Measurements from ENCODE around the gene MRPL55.
A peak's percentile ranks its signal among the peaks of the same experiment; 100 is the strongest.

Gene MRPL55

DNA sequence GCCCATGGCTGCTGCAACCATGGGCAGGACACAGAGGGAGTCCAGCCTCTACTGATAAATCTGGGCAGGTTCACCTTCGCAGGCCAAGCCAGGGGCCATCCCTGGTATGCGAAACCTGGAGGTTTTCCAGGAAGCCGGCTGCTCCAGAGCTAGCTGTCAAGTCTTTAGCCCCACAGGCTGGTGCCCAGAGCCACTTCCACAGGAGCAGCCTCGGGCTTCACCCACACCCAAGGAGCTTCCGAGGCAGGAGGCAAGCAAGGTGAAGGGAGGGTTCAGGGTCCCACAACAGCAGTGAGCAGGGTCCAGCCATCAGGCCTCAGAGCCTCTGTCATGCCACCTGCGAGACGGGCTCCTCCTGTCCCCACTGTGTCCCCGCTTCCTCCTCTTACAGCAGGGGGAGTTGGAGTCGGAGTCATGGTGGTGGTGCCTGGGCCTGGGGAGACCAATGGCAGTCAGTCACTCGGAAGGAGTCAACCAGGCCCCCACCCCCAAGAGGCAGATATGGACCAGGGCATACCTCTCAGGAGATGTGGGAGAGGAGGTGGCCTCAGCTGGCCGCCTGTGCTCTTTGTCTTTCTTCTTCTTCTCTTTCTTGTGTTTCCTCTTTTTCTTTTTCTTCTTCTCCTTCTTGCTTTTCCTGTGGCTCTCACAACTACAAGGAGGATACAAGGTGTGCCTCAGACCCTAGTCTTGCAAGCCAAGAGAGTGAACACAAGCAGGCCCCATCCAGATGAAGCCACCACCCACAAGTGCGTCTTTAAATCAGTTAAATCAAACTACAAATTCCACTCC, 8.1 kb downstream of the MRPL55 start:
- DNase-seq: no peak

DNA sequence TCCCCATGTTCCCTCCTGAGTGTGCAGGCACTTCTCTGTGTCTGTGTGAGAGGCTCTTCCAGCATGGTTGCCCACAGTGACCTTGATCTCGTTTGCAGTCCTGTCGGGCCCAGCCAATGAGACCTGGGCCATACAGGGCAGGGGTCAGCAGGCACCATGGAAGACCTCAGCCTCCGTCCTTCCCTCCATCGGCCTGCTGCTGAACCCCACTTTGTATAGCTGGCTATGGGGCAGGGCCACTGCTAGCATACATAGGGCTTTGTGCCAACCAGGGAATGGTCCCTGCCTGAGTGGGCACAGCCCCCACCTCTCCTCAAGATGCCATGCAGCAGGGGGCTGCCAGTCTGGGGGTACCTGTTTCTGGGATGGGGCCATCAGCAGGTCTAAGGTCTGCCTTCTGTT, 9.8 kb downstream of the MRPL55 start:
- DNase-seq: no peak

DNA sequence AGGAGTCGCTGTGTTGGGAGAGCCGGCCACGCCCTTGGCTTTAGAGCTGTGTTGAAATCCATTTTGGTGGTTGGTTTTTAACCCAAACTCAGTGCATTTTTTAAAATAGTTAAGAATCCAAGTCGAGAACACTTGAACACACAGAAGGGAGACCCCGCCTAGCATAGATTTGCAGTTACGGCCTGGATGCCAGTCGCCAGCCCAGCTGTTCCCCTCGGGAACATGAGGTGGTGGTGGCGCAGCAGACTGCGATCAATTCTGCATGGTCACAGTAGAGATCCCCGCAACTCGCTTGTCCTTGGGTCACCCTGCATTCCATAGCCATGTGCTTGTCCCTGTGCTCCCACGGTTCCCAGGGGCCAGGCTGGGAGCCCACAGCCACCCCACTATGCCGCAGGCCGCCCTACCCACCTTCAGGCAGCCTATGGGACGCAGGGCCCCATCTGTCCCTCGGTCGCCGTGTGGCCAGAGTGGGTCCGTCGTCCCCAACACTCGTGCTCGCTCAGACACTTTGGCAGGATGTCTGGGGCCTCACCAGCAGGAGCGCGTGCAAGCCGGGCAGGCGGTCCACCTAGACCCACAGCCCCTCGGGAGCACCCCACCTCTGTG, 10.7 kb downstream of the MRPL55 start:
- no peak for DNase-seq

DNA sequence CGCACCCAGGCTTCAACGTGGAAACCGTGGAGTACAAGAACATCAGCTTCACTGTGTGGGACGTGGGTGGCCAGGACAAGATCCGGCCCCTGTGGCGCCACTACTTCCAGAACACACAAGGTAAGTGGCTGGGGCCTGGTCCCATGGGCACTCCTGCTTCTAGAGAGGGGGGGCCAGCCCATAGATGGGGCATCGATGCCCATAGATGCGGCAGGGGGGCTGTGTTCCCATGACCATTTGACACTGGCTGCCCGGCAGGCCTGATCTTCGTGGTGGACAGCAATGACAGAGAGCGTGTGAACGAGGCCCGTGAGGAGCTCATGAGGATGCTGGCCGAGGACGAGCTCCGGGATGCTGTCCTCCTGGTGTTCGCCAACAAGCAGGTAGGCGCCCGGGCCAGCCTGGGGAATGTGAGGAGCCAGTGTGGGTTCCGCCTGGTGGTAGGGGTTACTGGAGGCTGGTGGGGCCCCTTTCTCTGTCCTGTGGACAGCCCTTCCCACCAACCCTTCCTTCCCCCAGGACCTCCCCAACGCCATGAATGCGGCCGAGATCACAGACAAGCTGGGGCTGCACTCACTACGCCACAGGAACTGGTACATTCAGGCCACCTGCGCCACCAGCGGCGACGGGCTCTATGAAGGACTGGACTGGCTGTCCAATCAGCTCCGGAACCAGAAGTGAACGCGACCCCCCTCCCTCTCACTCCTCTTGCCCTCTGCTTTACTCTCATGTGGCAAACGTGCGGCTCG, 11.6 kb downstream of the MRPL55 start:
- DNase-seq: no peak

DNA sequence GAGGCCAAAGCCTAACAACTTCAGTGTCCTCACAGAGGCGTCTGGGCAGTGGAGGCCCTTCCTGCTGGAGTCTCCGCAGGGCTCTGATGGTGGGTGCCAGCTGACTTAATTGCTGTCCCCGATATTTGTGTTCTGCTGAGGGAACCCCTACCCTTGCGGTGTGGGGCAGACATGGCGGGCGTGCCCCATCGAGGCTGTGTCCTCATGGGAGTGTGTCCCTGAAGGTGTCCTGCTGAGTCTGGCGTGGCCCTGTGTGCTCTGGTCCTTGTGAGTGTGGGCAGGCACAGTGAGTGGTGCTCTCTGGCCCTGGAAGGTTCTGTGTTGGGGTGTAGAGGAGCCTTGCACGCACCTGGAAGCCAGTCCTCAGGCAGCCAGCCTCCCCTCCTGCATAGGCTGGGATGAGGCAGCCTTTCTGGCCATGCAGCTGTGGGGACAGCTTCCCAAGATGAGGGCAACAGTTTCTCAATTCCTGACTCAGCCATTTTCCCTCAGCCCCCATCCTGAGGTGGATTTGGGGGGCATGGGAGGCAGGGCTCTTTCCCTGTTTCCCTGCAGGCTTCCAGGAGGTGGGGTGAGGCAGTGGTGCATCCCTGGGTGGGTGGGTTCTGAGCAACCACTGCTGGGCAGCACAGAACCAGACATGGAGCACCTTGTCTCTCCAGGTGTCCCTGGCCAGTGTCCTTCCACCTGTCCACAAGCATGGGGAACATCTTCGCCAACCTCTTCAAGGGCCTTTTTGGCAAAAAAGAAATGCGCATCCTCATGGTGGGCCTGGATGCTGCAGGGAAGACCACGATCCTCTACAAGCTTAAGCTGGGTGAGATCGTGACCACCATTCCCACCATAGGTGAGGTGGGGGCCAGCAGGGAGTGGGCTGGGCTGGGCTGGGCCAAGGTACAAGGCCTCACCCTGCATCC, 12.4 kb downstream of the MRPL55 start:
- peak; percentile 29 for DNase-seq

DNA sequence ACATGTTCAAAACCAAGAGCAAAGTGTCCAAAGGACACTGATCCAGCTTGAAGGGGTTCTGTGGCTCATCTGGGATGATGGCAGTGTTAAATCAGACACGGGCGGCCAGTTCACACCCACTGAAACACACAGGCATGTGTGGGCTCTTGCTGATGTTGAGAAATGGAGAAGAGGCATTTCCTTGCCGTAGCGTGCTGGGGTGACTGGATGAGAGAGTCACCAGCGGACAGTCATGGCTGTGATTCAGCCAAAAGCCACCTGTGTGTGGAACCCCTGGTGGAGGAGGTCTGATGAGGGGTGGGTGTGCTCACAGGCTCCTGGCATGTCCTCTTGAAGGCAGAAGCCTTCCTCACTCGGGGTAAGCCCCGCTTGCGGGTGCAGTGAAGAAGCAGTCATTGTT, 13.2 kb downstream of the MRPL55 start:
- peak; percentile 17 for DNase-seq

DNA sequence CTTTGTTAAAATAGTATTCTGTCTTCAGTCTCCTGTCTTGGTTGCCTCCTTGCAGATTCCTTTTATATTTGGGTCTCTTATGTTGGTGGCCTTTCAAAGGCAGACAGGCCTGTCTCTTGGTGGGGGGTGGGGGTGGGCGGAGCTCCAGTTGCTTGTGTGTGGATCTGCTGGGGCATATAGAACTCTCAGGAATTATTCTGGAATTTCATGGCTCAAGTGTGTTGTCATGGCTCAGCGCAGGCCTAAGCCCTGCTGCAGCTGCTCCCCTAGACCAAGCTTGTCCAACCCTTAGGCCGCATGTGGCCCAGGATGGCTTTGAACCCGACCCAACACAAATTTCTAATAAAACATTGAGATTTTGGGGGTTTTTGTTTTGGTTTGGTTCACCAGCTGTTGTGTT, 13.9 kb downstream of the MRPL55 start:
- no peak for DNase-seq

DNA sequence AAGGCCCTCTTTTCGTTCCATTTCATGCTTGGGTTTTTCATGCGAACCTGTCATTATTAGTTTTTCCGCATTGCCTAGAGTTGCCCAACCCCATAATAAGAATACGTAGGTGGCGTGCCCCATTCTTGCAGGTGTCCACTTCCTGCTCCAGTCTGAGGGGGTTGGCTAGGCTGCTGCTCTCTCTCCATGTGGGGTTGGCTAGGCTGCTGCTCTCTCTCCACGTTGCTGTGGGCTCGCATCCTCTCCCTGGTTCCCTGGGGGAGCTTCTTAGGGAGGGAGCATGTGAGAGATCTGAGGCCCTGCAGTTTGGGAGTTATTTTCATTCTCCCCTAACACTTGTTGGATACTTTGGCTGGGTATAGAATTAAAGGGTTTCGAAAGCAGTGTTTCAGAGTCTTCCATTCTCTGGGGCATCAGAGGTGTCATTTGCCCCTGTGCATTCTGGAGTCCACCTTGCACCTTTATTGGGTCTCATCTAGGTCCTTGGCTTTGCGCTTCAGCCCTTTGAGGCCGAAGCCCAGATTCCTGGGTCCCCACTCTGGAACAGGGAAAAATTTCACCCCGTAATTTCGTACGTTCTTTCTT, 14.6 kb downstream of the MRPL55 start:
- peak; percentile 8 for DNase-seq

DNA sequence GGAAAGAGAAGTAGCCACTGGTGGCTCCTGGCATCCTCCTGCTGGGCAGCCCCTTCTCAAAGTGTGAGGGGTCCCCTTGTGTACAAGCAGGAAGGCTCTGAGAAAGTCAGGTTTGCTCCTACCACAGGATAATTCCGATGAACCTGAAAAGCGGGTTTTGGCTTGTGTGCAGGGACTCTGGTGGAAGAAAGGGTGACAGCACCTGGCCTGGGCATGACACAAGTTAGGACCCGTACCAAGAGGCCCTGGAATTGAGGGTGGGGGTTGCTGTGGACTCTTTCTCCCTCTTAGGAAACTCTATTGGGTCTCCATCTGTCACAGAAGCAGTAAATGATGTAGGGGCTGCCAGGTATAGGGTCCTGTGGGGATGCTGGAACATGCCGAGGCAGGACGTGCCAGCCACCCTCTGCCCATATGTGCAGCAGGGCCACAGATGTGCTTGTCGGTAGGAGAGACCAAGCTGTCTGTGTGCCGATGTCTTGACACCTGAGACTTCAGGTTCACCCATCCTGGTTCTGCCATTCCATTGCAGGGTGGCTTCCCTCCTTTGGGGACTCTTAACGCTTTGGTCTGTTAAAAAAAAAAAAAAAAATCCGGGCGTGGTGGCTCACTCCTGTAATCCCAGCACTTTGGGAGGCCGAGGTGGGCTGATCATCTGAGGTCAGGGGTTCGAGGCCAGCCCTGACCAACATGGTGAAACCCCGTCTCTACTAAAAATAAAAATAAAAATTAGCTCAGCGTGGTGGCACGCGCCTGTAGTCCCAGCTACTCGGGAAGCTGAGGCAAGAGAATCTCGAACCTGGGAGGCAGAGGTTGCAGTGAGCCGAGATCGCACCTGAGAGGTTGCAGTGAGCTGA, 15.8 kb downstream of the MRPL55 start:
- DNase-seq: no peak

DNA sequence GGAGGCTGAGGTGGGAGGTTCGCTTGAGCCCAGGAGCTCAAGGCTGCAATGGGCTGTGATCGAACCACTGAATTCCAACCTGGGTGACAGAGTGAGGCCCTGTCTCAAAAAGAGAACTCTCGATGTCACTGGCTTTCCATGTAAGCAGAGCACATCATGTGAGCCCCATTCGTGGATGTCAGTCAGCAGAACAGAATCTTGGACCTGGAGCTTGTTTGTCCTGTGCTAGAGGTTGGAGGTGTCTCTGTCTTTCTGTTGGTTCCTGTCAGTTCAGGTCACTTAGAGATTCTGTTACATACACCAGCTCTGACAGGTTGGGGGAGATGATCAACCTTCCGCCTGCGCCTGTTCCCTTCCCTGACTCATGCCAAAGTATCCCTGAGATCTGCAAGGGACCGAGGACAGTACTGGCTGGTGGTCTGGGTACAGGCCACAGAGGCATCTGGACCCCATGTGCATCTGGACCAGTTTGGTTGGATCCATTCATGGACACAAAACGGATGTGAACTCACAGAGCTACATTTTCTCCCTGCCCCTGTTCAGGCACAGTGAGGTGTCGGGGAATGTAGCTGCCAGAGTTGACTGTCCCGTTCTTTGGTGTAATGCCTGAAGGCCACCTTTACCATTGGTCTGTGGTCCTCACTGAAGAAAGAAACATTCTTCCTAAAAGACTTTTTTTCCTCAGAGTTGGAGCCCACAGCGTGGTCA, 16.6 kb downstream of the MRPL55 start:
- DNase-seq: no peak

DNA sequence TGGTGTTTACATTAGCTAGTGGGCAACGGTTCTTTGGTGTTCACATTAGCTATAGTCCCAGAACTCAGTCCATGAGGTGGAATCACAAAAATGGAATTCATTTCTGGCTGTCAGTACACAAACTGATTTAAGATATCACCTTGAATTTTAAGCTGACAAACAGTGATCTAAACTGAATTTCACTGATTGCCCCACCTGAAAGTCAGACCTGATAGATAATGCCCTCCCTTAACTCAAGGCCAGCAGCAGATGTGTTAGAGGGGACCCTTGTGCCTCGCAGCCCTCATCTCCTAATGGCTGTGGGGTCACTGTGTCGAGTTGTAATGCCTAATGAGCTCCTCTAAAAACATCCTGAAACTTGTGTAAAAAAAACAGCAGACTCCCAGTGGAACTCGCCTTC, 18.0 kb downstream of the MRPL55 start:
- DNase-seq: no peak

DNA sequence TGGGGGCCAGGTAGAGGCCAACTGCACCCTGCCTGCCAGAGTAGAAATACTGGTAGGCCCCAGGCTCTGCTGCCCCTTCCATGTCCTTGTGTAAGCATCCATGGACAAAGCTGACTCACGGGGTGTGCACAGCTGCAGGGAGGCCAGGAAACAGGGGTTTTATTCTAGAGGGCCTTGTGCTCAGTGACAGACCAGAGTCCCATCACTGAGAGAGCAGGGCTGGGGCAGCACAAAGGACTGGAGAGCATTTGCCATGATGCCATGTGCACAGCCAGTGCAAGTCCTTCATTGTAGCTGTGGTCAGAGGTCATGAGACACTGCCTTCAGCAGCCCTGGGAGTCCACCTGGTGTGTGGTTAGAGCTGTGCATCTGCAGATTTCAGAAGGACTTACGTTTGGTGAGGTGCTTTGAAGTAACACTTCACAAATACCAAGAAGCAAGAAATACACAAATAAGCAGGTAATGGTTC, 18.5 kb downstream of the MRPL55 start:
- DNase-seq: peak; percentile 25

DNA sequence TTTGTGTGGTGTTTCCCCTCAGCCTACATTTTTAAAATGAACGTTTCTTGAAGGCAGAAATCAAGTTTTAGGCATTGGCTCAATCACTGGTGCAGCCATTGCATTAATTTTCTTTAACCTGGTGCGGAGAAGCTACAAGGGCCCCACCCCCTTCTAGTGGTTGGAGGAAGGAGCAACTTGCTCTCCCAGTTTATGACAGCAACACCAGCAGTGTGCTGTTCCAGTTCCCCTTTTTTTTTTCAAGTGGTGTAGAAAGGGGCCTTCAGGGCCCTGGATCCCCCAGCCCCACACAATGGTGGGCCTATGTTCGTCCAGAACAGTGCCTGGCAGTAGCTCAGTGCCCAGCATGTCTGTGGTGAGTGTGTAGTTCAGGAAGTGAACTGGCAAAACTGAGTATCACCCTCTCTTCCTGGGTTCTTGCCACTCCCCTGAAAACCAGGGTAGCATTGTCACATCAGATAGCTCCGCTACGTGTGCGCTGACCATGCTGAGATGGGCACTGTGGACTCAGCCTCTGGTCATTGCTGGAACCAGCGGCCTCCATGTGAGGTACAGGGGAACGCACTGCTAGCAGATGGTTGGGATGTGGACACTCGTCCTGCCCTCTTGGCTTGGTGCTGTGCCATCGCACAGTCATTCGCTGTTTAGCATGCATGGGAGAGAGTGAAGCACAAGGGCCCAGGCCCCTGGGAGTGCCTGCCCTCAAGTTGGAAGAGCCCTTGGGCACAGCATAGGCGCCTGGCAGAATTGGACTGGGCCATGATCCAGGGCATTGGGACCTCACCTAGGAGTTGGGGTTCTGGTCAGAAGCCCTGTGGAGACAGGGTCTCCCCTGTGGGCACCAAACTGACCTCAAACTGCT, 19.3 kb downstream of the MRPL55 start:
- no peak for DNase-seq

DNA sequence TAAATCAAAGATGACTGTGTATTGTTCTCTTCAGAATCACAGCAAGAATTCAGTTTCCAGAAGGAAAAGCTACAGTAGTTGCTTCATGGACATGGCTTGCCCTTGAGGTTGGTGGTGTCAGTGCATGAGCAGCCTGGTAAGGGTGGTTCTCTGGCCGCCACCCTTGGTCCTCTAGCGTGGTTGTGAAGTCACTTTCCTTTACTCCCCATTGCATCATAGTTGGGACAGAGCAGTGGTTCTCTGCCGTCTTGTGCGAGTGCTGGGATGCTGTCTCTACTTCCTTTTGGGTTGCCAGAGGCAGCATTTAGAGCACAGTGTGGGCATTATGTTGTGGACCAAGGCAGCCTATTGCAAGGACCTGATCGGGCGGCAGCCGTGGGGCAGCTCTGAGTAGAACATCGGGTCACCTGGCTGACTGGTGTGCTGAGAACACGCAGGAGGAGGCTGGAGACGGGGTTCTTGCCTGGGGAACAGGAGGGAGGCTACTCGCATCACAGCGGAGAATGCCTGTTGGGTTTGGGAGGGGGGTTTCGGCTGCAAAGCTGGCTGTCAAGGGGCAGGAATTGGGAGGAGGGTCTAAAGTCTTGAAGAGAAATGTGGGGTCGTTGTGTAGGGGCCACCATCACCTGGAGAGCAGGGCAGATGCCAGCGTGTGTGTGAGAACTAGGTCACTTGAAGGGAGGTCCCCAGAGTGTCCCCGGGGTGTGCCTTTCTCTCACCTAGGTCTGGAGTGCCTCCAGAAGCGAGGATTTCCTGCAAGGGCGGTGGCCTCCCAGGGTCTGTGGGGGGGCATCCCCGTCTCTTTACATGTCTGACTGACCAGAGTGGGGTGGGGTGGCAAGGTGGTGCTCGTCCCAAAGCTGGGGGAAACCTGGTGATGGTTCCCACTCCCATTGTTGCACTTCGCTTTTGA, 20.3 kb downstream of the MRPL55 start:
- no peak for DNase-seq

DNA sequence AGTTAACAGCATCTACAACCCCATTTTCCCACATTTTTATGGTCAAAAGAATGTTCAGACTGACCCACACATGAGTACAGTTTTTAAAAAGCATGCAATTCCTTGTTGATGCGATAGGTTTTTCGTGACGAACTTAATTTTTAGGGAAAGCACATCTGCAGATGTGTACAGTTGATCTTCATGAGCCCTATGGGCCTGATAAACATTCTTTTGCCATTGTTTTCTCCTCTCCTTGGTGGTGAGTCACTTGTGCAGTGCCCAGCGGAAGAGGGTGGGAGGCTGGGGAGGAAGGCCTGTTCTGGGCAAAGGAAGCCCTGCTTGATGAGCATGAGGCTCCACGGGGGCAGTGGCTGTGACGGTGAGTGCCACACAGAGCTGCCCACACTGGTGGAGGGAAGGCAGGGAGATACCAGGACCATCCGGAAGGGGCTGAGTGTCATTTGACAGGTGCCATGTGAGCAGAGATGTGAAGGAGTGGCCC, 21.3 kb downstream of the MRPL55 start:
- DNase-seq: no peak

DNA sequence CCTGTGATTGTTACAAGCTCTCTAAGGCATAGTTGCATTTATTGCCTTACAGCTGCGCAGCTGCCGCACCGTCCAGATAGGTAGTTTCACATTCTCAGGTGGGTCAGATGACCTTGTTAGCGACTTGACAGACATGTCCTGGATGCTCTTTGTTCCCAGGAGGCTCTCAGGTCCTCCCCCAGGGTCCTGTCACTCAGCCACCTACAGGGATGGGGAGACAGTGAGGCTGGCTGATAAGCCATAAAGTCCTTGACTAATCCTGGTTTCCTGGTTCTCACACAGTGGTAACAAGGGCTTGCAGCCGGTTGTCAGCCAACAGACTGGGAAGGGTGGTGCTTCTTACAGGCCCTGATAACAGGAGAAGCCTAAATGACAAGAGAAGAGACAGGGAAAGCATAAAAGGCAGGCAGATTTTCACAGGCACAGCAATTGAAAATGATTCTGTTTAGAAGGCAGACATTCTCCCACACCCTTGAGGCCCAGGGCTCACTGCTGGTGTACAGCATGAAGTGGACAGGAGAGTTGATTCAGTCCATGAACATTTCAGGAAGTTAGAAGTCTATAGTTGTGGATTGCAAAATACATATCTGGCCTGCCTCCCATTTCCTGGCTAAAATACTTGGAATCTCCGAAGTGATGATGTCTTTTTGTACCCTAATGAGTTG, 23.7 kb downstream of the MRPL55 start:
- no peak for DNase-seq

DNA sequence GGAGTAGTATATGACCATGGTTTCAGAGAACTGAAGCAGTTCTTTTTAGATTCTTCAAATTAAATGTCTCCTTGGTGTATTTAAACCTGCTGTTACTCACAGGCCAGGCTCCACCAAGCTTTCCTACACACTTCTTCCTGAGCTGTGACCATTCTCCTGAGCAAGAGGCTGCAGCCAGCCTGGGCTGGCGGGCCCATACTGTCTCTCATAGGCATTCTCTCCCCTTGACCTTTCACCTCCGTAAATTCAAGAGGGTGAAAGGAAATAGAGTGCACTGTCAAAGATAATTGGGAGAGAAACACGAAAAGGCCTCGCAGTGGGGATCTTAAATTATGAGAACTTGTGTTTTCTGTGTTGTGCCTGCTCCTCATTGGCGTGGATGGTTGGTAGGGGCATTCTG, 24.3 kb downstream of the MRPL55 start:
- no peak for DNase-seq

DNA sequence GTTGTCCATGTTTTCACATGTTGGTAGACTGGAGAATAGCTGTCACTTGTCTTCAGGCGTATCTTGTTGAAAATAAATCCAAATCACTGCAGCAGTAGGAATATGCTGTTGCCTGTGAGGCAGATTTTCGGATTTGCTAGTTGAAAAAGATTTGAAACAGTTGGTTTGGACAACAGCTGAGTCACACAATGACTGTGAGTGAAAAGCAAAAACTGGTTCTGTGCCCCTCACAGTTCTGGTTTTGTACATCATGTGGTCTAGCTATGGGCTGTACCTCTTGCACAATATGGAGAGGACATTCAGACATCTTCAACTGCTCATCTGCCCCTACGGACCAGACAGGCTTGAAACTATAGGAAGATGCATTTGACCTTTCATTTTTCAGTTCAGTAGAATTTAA, 24.8 kb downstream of the MRPL55 start:
- no peak for DNase-seq

All from activated CD4-positive, CD25-positive, alpha-beta regulatory T cell treated with anti-CD3 and anti-CD28 coated beads, Interleukin-2, amount 50 U/mL, for 72 hours (primary cell).